SK-N-SH (cell line): Measurements from ENCODE around the gene ATP6V0E2. TPM values are rescaled to one million over a fixed set of nuclear protein-coding genes. Genes with fewer than 3 reads are reported as not detected.

ENCODE experiments used
- CTCF ChIA-PET: fragments of 300-600, 350-600 bp; formaldehyde crosslinking; extraction: SDS; loops from one replicate; lab custom pipeline; 2021; lab: Yijun Ruan, JAX
- POLR2A ChIA-PET: fragments of 350-600 bp; sonication (Branson Sonifier 250); formaldehyde crosslinking; extraction: SDS; loops from one replicate; lab custom pipeline; 2020; ENCODE audit warnings: antibody characterized with exemption, inconsistent platforms; lab: Yijun Ruan, JAX
- DNase-seq: peaks from one replicate; pipeline ENCODE4 v3.0.0; 2012
- H2AFZ ChIP-seq: fragments of 200-600 bp; sonication (generic); 2 replicates; pipeline ENCODE4 v1.8.1; 2016; ENCODE audit warnings: antibody characterized with exemption, mild to moderate bottlenecking, low read depth
- H3F3A ChIP-seq: fragments of 200-600 bp; sonication (generic); replicated peaks from 2 replicates; pipeline ENCODE3; 2016; ENCODE audit warnings: antibody characterized with exemption, mild to moderate bottlenecking; ENCODE audit not compliant: insufficient read depth
- H3K27ac ChIP-seq, 2 experiments: fragments of 200-500 bp in 1 of 2; fragments of 200-600 bp in 1 of 2; sonication (Bioruptor generic) in 1 of 2; sonication (generic), shearing (Covaris generic) in 1 of 2; 2 replicates each; pipeline versions ENCODE4 v1.5.1 to v1.6.1; 2014 to 2016; ENCODE audit warnings: low read depth in 2 of 2, inconsistent platforms in 1 of 2, low read length in 1 of 2, mild to moderate bottlenecking in 1 of 2, mixed read lengths in 1 of 2
- H3K27me3 ChIP-seq: fragments of 200-600 bp; sonication (generic), shearing (Covaris generic); 2 replicates; pipeline ENCODE4 v1.6.1; 2016; ENCODE audit warnings: mixed run types; ENCODE audit not compliant: insufficient read depth
- H3K36me3 ChIP-seq, 2 experiments: fragments of 200-500 bp in 1 of 2; fragments of 200-600 bp in 1 of 2; sonication (Bioruptor generic) in 1 of 2; sonication (generic) in 1 of 2; replicated peaks in 1 of 2; 2 replicates each; pipeline versions ENCODE3 to v1.5.1; 2014 to 2016; ENCODE audit warnings: low read length in 1 of 2, mild to moderate bottlenecking in 1 of 2; ENCODE audit not compliant: insufficient read depth in 2 of 2, control insufficient read depth in 1 of 2
- H3K4me1 ChIP-seq, 2 experiments: fragments of 200-500 bp in 1 of 2; fragments of 200-600 bp in 1 of 2; sonication (Bioruptor generic) in 1 of 2; sonication (generic), shearing (Covaris generic) in 1 of 2; 2 replicates each; pipeline versions ENCODE4 v1.5.1 to v1.6.1; 2014 to 2016; ENCODE audit warnings: low read depth in 1 of 2, low read length in 1 of 2, mixed run types in 1 of 2; ENCODE audit not compliant: insufficient read depth in 2 of 2, control insufficient read depth in 1 of 2
- H3K4me2 ChIP-seq: fragments of 200-600 bp; sonication (generic), shearing (Covaris generic); 2 replicates; pipeline ENCODE4 v1.6.1; 2017; ENCODE audit warnings: mixed run types
- H3K4me3 ChIP-seq, 2 experiments: fragments of 200-500 bp in 1 of 2; fragments of 200-600 bp in 1 of 2; sonication (Bioruptor generic) in 1 of 2; sonication (generic), shearing (Covaris generic) in 1 of 2; 2 replicates each; pipeline versions ENCODE4 v1.5.1 to v1.8.1; 2014 to 2016; ENCODE audit warnings: low read depth in 2 of 2, inconsistent platforms in 1 of 2, low read length in 1 of 2, mild to moderate bottlenecking in 1 of 2, mixed read lengths in 1 of 2, moderate library complexity in 1 of 2
- H3K79me2 ChIP-seq: fragments of 200-600 bp; sonication (generic); 2 replicates; pipeline ENCODE4 v1.8.1; 2017; ENCODE audit warnings: mild to moderate bottlenecking; ENCODE audit not compliant: insufficient read depth
- H3K9ac ChIP-seq: fragments of 200-600 bp; sonication (generic); 2 replicates; pipeline ENCODE4 v1.6.1; 2017; ENCODE audit warnings: mixed run types
- H3K9me2 ChIP-seq: fragments of 200-600 bp; sonication (generic); 2 replicates; pipeline ENCODE4 v1.6.1; 2017; ENCODE audit warnings: mixed run types
- H3K9me3 ChIP-seq: fragments of 200-600 bp; sonication (generic); 2 replicates; pipeline ENCODE4 v1.6.1; 2017; ENCODE audit warnings: mixed run types, mild to moderate bottlenecking, moderate library complexity
- H4K20me1 ChIP-seq: fragments of 200-600 bp; sonication (generic); 2 replicates; pipeline ENCODE4 v1.6.1; 2017; ENCODE audit warnings: mild to moderate bottlenecking, mixed run types; ENCODE audit not compliant: insufficient read depth
- EP300 ChIP-seq, 2 experiments: IDR thresholded peaks; 2 replicates each; pipeline versions ENCODE4 v1.4.0 to v1.6.1; 2012; ENCODE audit warnings: borderline replicate concordance in 1 of 2, low read depth in 1 of 2, low read length in 1 of 2
- GABPA ChIP-seq: IDR thresholded peaks from 2 replicates; pipeline ENCODE4 v1.4.0; 2012; ENCODE audit warnings: low read depth, mild to moderate bottlenecking
- GATA2 ChIP-seq: sonication (generic); formaldehyde crosslinking; IDR thresholded peaks from 2 replicates; pipeline ENCODE4 v1.5.0; 2020; ENCODE audit warnings: mild to moderate bottlenecking, missing genetic modification reagents
- IRF3 ChIP-seq: fragments of 150-350 bp; IDR thresholded peaks from 2 replicates; pipeline ENCODE4 v1.6.1; 2016; ENCODE audit warnings: mild to moderate bottlenecking, low read depth, low read length
- MEF2A ChIP-seq: IDR thresholded peaks from 2 replicates; pipeline ENCODE4 v1.4.0; 2012; ENCODE audit warnings: low read depth, borderline replicate concordance
- NFIC ChIP-seq: IDR thresholded peaks from 2 replicates; pipeline ENCODE4 v1.4.0; 2012; ENCODE audit warnings: borderline replicate concordance
- NRF1 ChIP-seq: IDR thresholded peaks from 2 replicates; pipeline ENCODE4 v1.6.1; 2012; ENCODE audit warnings: low read depth, mild to moderate bottlenecking, low read length
- PBX3 ChIP-seq: IDR thresholded peaks from 2 replicates; pipeline ENCODE4; 2012
- RCOR1 ChIP-seq: fragments of 150-350 bp; IDR thresholded peaks from 2 replicates; pipeline ENCODE4 v1.6.1; 2017; ENCODE audit warnings: antibody characterized with exemption, low read length
- REST ChIP-seq: IDR thresholded peaks from 2 replicates; pipeline ENCODE4 v1.6.1; 2012; ENCODE audit warnings: mild to moderate bottlenecking, low read depth, low read length, moderate library complexity
- RFX5 ChIP-seq: IDR thresholded peaks from 2 replicates; pipeline ENCODE4 v1.6.1; 2012; ENCODE audit warnings: mild to moderate bottlenecking, improper control_type of control experiment, low read length
- TEAD4 ChIP-seq: IDR thresholded peaks from 2 replicates; pipeline ENCODE4 v1.4.0; 2012; ENCODE audit warnings: mild to moderate bottlenecking, borderline replicate concordance; ENCODE audit not compliant: insufficient read depth
- USF1 ChIP-seq: IDR thresholded peaks from 2 replicates; pipeline ENCODE4 v1.4.0; 2012; ENCODE audit warnings: low read depth, borderline replicate concordance
- WGBS: methylation state at CpG from one replicate; pipeline ENCODE4 v1.1.6; 2017; ENCODE audit warnings: low lambda C conversion rate; 5-methylcytosine and 5-hydroxymethylcytosine counted together
- polyA plus RNA-seq, 3 experiments: library from polyadenylated mRNA; depleted of rRNA; stranded (reverse); fragments of >200 nt; gene quantifications; 2 replicates each; pipeline ENCODE4 v1.2.3, GENCODE V29; 2012

Gene ATP6V0E2
- polyA plus RNA-seq, 1 of the 3 experiments (the other 2 are of a cell fraction) = 49.6 TPM

- TF ChIP-seq NRF1 = no peak
- no peak for TF ChIP-seq RCOR1
- no peak for TF ChIP-seq GABPA
- TF ChIP-seq IRF3 = no peak
- TF ChIP-seq PBX3 = no peak
- no peak for TF ChIP-seq USF1
Measured at GRCh38 chr7:149845257-149845980, 28.4 kb upstream of the ATP6V0E2 start (continued).

GRCh38 chr7:149846021-149846420 is 27.7 kb upstream of the ATP6V0E2 start:
- Histone ChIP-seq H4K20me1 (no peaks in the 10 kb centered on the region), H3K4me2 (no peak overlapping the region), H3K9me2 (no peaks in the 10 kb centered on the region), H3K9me3 (no peaks in the 10 kb centered on the region), H3K4me3 (no peak overlapping the region), H3F3A (no peaks in the 10 kb centered on the region), H3K79me2 (0 out of 2 replicates have a peak, but pooled peaks cover 2% of the 10 kb centered on the region), H3K27ac (no peak overlapping the region), H2AFZ (no peak overlapping the region), H3K4me1 (no peaks in the 10 kb centered on the region), H3K9ac (no peak overlapping the region), H3K27me3 (no peaks in the 10 kb centered on the region)
- DNase-seq = no peak
- ChIA-PET POLR2A (no interaction called here), CTCF (interaction anchor here (1.0 to 1.4 kb wide), 3 partner anchors 11 to 39 kb away, joined by 5 to 6 read pairs (median 5); no protein-coding TSS in a partner anchor)
- WGBS = 95% methylated on average over 9 of the region's 9 CpGs
- TF ChIP-seq MEF2A = no peak
- TF ChIP-seq EP300 (IDR thresholded peaks at IDR 0.05; ENCODE audit: borderline replicate concordance in 1 of 2, low read depth in 1 of 2, low read length in 1 of 2) = no peak
- TF ChIP-seq, all 33 proteins: peak for 0
- peaks cover 15 to 47% of the 10 kb centered on the region in 2 experiments for H3K36me3 ChIP-seq

GRCh38 chr7:149846436-149847046 is 27.2 kb upstream of the ATP6V0E2 start:
- POLR2A ChIA-PET = no interaction called here
- Histone ChIP-seq H4K20me1 (no peaks in the 10 kb centered on the region), H3F3A (no peaks in the 10 kb centered on the region), H3K27me3 (no peaks in the 10 kb centered on the region), H3K4me1 (no peaks in the 10 kb centered on the region), H3K79me2 (no peaks in the 10 kb centered on the region), H3K9me2 (no peaks in the 10 kb centered on the region), H3K36me3 (peaks cover 15 to 45% of the 10 kb centered on the region in 2 experiments), H3K27ac (no peak overlapping the region), H3K4me2 (no peak overlapping the region), H3K9ac (no peak overlapping the region), H3K4me3 (no peak overlapping the region), H3K9me3 (no peaks in the 10 kb centered on the region), H2AFZ (no peak overlapping the region)
- DNase-seq = no peak
- CTCF ChIA-PET = interaction anchor here (1.3 to 1.4 kb wide), 2 partner anchors 14 to 39 kb away, joined by 4 to 6 read pairs; no protein-coding TSS in a partner anchor
- WGBS = 96% methylated on average over 3 of the region's 3 CpGs
- TF ChIP-seq GATA2 (CRISPR knock-in tag) (no peak), REST (no peak), NFIC (no peak), TEAD4 (no peak), RFX5 (no peak), MEF2A (no peak)
